ENCODE results near the gene PTPRN2. TPM values are rescaled to one million over a fixed set of nuclear protein-coding genes. Genes with fewer than 3 reads are reported as not detected.

The PTPRN2 gene
- total RNA-seq, 4 donors from 2014 or later: 6.6 to 10.7 (median 8.2) TPM

- H3K4me3 ChIP-seq: no peak overlapping the region
- H3K27ac ChIP-seq: peak overlapping the region in 1 of 4 donors; percentile 1
- no peak for TF ChIP-seq POLR2A (IDR thresholded peaks at IDR 0.05)
- TF ChIP-seq EP300 (IDR thresholded peaks at IDR 0.05): no peak
- no peak for TF ChIP-seq CTCF (IDR thresholded peaks at IDR 0.05)
- H3K9me3 ChIP-seq: peaks cover 0 to 14% (median 0%) of the 10 kb centered on the region in 4 donors
- WGBS, 2 donors: 85 to 89% methylated on average over 31 of the region's 31 CpGs
- DNase-seq (ENCODE audit: low spot score in 2 of 2): no peak
- H3K36me3 ChIP-seq: no peaks in the 10 kb centered on the region
- no peaks in the 10 kb centered on the region for H3K4me1 ChIP-seq
- no peaks in the 10 kb centered on the region for H3K27me3 ChIP-seq
These were observed 314.4 kb downstream of the PTPRN2 start for GRCh38 chr7:158273138-158273651.

- Histone ChIP-seq H3K27ac (peak overlapping the region in 1 of 4 donors; percentile 1), H3K9me3 (peaks cover 0 to 14% (median 0%) of the 10 kb centered on the region in 4 donors), H3K27me3 (no peaks in the 10 kb centered on the region), H3K4me3 (no peak overlapping the region), H3K4me1 (no peaks in the 10 kb centered on the region), H3K36me3 (no peaks in the 10 kb centered on the region)
- no peak for DNase-seq (ENCODE audit: low spot score in 2 of 2)
- no peak for TF ChIP-seq POLR2A (IDR thresholded peaks at IDR 0.05)
- no peak for TF ChIP-seq EP300 (IDR thresholded peaks at IDR 0.05)
- no peak for TF ChIP-seq CTCF (IDR thresholded peaks at IDR 0.05)
- 88 to 92% methylated on average over 15 of the region's 15 CpGs for WGBS, 2 donors
These were observed 315.0 kb downstream of the PTPRN2 start for GRCh38 chr7:158272509-158273137.

- Histone ChIP-seq H3K27me3 (no peaks in the 10 kb centered on the region), H3K4me3 (no peak overlapping the region), H3K27ac (no peak overlapping the region), H3K9me3 (peaks cover 0 to 14% (median 0%) of the 10 kb centered on the region in 4 donors), H3K4me1 (no peaks in the 10 kb centered on the region), H3K36me3 (no peaks in the 10 kb centered on the region)
- no peak for DNase-seq (ENCODE audit: low spot score in 2 of 2)
- no peak for TF ChIP-seq CTCF (IDR thresholded peaks at IDR 0.05)
- TF ChIP-seq POLR2A (IDR thresholded peaks at IDR 0.05): no peak
- no peak for TF ChIP-seq EP300 (IDR thresholded peaks at IDR 0.05)
- 93% methylated on average over 12 of the region's 12 CpGs for WGBS, 2 donors
These were observed 315.5 kb downstream of the PTPRN2 start for GRCh38 chr7:158272091-158272490.

DNA sequence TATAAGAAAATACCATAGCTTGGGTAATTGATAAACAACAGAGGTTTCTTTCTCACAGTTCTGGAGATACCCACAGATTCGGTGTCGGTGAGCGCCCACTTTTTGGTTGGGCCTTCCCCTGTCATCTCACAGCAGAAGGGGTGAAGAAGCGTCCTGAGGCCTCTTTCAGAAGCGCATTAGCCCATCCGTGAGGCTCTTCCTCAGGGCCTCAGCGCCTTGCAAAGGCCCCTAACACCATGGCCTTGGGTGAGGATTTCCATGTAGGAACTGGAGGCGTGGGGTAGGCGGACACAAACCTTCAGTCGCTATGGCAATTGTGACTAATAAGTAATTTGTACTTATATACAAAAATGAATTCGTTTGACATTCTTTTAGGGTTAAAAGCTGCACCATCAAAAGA is 316.0 kb downstream of the PTPRN2 start:
- 90 to 93% methylated on average over 11 of the region's 11 CpGs for WGBS, 2 donors
- H3K9me3 ChIP-seq: peaks cover 0 to 14% (median 0%) of the 10 kb centered on the region in 4 donors
- DNase-seq (ENCODE audit: low spot score in 2 of 2): no peak

More for the DNA sequence above, 316.0 kb downstream of the PTPRN2 start:
- H3K36me3 ChIP-seq: no peaks in the 10 kb centered on the region
- H3K4me1 ChIP-seq: no peaks in the 10 kb centered on the region
- TF ChIP-seq CTCF (IDR thresholded peaks at IDR 0.05) (no peak), EP300 (IDR thresholded peaks at IDR 0.05) (no peak), POLR2A (IDR thresholded peaks at IDR 0.05) (no peak)
- H3K27ac ChIP-seq: no peak overlapping the region
- no peaks in the 10 kb centered on the region for H3K27me3 ChIP-seq
- no peak overlapping the region for H3K4me3 ChIP-seq
